Measurements from ENCODE around the gene UBE2O. TPM values are rescaled to one million over a fixed set of nuclear protein-coding genes. Genes with fewer than 3 reads are reported as not detected.

Gene UBE2O
- total RNA-seq, 6 donors from 2014 or later = 20.5 to 55.5 (median 27.7) TPM

DNA sequence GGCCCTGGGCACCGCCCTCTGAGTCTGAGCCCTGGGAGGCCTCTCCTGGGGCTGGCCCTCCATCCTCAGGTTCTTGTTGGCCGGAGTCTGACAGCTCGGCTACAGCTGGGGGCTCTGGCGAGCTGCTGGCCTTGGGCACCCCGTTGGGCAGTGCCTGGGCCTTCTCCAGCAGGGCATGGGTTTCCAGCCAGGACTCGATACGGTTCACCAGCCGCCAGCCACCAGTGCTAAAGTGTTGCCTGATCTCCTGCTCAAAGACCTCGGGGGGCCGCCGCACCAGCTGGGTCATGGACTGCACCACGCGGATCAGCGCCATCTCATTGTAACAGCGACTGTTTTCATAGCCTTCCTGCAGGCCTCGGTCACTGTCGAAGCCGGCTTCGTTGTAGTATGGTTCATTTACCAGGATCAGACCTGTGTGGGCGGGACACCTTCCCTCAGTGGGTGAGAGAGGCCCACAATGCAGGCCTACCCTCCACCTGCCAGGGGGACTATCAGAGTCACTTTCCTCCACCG, 61.7 kb downstream of the UBE2O start:
- H3K4me3 ChIP-seq = no peak overlapping the region
- peaks cover 0 to 67% (median 33%) of the 10 kb centered on the region in 4 donors for H3K36me3 ChIP-seq
- ATAC-seq (ENCODE audit: low FRiP score in 2 of 2) (no peak), DNase-seq (no peak)
- TF ChIP-seq, protein P1, sequence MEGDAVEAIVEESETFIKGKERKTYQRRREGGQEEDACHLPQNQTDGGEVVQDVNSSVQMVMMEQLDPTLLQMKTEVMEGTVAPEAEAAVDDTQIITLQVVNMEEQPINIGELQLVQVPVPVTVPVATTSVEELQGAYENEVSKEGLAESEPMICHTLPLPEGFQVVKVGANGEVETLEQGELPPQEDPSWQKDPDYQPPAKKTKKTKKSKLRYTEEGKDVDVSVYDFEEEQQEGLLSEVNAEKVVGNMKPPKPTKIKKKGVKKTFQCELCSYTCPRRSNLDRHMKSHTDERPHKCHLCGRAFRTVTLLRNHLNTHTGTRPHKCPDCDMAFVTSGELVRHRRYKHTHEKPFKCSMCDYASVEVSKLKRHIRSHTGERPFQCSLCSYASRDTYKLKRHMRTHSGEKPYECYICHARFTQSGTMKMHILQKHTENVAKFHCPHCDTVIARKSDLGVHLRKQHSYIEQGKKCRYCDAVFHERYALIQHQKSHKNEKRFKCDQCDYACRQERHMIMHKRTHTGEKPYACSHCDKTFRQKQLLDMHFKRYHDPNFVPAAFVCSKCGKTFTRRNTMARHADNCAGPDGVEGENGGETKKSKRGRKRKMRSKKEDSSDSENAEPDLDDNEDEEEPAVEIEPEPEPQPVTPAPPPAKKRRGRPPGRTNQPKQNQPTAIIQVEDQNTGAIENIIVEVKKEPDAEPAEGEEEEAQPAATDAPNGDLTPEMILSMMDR (IDR thresholded peaks at IDR 0.05) = no peak
- TF ChIP-seq POLR2AphosphoS5 (IDR thresholded peaks at IDR 0.05) (no peak), POLR2A (IDR thresholded peaks at IDR 0.05) (no peak), EP300 (IDR thresholded peaks at IDR 0.05) (no peak)
- 95 to 100% methylated on average over 12 of the region's 21 CpGs for WGBS, 2 donors
- H3K27me3 ChIP-seq = no peaks in the 10 kb centered on the region
- H3K4me1 ChIP-seq = peaks cover 3 to 9% (median 3%) of the 10 kb centered on the region in 4 donors
- no peak overlapping the region for H3K27ac ChIP-seq
- no peaks in the 10 kb centered on the region for H3K9me3 ChIP-seq

DNA sequence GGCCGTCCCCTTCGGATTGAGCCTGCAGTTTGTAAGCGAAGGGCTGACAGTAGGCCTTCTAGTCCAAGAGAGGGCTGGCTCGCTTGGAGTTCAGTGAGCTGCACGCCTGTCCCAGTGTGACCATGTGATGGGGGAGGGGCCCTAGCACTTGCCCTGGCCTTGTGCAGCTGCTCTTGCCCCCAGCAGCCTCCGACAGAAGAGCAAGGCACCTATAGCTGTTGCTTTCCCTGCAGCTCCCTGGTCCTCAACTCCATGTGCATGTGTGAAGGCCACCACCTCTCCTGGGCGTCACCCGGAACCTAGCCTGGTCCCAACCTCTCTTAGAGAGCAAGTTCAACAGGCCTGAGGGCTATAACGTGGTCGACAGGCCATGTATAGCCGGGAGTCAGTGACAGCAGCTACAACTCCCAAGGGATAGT, 62.9 kb downstream of the UBE2O start:
- peaks cover 9 to 21% (median 15%) of the 10 kb centered on the region in 4 donors for H3K4me1 ChIP-seq
- 91 to 93% methylated on average over 6 to 11 of the region's 11 CpGs for WGBS, 2 donors
- H3K27ac ChIP-seq = no peak overlapping the region

DNA sequence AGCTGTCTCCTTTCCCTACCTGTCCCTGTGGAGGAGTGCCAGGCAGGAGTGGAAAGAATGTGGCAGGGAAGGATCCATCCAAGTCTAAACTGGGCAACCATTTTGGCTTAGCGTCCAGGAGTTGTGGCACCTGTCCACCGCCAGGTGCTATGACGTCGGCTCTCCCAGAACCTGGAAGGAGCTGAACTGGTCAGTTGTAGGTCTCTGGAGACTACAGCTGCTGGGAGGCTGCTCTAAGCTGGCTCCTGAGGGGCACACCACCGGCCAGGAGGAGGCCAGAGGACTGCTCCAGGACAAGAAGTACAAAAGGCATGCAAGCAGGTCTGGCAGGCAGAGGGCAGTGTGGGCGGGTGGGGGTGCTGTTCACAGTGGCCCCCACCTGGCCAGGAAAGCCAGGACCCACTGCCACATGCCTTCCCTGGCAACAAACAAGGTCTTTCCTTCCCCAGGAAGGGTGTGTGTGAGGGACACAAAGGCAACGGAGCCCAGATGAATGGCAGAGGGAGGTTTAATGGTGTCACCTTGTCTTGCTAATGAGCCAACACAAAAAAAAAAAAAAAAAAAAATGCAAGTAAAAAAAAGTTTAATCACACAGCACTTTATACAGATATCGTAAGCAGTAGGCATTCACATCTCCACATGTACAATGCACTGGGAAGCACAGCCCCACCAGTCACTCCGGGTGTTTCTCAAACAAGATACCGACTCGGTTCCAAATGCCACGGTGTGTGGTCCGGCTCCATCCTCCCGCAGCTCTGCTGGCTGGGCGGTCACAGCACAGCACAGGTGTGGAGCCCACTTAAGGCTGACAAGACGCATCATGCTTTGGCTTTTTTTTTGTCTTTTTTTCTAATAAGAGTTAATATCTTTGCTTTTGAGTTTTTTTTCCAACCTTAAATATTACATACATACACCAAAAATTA, 63.7 kb downstream of the UBE2O start:
- 74 to 86% methylated on average over 16 of the region's 16 CpGs for WGBS, 2 donors
- Histone ChIP-seq H3K36me3 (peaks cover 0 to 48% (median 19%) of the 10 kb centered on the region in 4 donors), H3K27ac (no peak overlapping the region), H3K9me3 (no peaks in the 10 kb centered on the region), H3K4me3 (no peak overlapping the region), H3K4me1 (peaks cover 12 to 28% (median 20%) of the 10 kb centered on the region in 4 donors), H3K27me3 (no peaks in the 10 kb centered on the region)
- DNase-seq = no peak
- TF ChIP-seq POLR2A (IDR thresholded peaks at IDR 0.05) = no peak
- no peak for ATAC-seq (ENCODE audit: low FRiP score in 2 of 2)

More for the DNA sequence above, 62.9 kb downstream of the UBE2O start:
- H3K27me3 ChIP-seq = no peaks in the 10 kb centered on the region
- H3K36me3 ChIP-seq = peaks cover 0 to 55% (median 22%) of the 10 kb centered on the region in 4 donors
- no peak overlapping the region for H3K4me3 ChIP-seq
- no peaks in the 10 kb centered on the region for H3K9me3 ChIP-seq
- no peak for DNase-seq
- ATAC-seq (ENCODE audit: low FRiP score in 2 of 2) = no peak
- TF ChIP-seq POLR2A (IDR thresholded peaks at IDR 0.05) = no peak
- TF ChIP-seq EP300 (IDR thresholded peaks at IDR 0.05) = no peak
- no peak for TF ChIP-seq POLR2AphosphoS5 (IDR thresholded peaks at IDR 0.05)
- TF ChIP-seq, protein P1 (IDR thresholded peaks at IDR 0.05) = no peak

DNA sequence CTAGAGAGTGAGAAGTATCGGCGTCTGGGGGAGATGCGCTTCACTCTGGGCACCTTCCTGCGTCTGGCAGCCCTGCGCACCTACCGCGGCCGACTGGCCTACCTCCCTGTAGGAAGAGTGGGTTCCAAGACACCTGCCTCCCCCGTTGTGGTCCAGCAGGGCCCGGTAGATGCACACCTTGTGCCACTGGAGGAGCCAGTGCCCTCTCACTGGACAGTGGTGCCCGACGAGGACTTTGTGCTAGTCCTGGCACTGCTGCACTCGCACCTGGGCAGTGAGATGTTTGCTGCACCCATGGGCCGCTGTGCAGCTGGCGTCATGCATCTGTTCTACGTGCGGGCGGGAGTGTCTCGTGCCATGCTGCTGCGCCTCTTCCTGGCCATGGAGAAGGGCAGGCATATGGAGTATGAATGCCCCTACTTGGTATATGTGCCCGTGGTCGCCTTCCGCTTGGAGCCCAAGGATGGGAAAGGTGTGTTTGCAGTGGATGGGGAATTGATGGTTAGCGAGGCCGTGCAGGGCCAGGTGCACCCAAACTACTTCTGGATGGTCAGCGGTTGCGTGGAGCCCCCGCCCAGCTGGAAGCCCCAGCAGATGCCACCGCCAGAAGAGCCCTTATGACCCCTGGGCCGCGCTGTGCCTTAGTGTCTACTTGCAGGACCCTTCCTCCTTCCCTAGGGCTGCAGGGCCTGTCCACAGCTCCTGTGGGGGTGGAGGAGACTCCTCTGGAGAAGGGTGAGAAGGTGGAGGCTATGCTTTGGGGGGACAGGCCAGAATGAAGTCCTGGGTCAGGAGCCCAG, 65.8 kb downstream of the UBE2O start:
- H3K4me1 ChIP-seq = peaks cover 22 to 48% (median 39%) of the 10 kb centered on the region in 4 donors
- no peak overlapping the region for H3K4me3 ChIP-seq
- H3K27ac ChIP-seq = no peak overlapping the region
- TF ChIP-seq EP300 (IDR thresholded peaks at IDR 0.05) (no peak), POLR2A (IDR thresholded peaks at IDR 0.05) (no peak), POLR2AphosphoS5 (IDR thresholded peaks at IDR 0.05) (no peak)
- TF ChIP-seq, protein P1 (IDR thresholded peaks at IDR 0.05) = no peak
- H3K27me3 ChIP-seq = no peaks in the 10 kb centered on the region
- H3K9me3 ChIP-seq = no peaks in the 10 kb centered on the region
- H3K36me3 ChIP-seq = peaks cover 0 to 35% (median 12%) of the 10 kb centered on the region in 4 donors
- 92 to 93% methylated on average over 14 to 25 of the region's 31 CpGs for WGBS, 2 donors
- ATAC-seq (ENCODE audit: low FRiP score in 2 of 2) (no peak), DNase-seq (no peak)

Measured in upper lobe of left lung (tissue), 6 donors.